Panc1 (cell line): ENCODE data around the gene RBMS3.

ENCODE experiments used
- TF ChIP-seq, protein P1 (sequence below): fragments of 450-650 bp; IDR thresholded peaks from 2 replicates; pipeline ENCODE4 v1.5.1; 2017; ENCODE audit warnings: mild to moderate bottlenecking
- TF ChIP-seq, protein P2 (sequence below), 2 experiments: IDR thresholded peaks; 2 replicates each; pipeline ENCODE4 v1.6.1; 2011 to 2012; ENCODE audit warnings: low read depth in 2 of 2, control low read depth in 1 of 2, low read length in 1 of 2, mild to moderate bottlenecking in 1 of 2, moderate library complexity in 1 of 2; ENCODE audit not compliant: insufficient read depth in 1 of 2

DNA sequence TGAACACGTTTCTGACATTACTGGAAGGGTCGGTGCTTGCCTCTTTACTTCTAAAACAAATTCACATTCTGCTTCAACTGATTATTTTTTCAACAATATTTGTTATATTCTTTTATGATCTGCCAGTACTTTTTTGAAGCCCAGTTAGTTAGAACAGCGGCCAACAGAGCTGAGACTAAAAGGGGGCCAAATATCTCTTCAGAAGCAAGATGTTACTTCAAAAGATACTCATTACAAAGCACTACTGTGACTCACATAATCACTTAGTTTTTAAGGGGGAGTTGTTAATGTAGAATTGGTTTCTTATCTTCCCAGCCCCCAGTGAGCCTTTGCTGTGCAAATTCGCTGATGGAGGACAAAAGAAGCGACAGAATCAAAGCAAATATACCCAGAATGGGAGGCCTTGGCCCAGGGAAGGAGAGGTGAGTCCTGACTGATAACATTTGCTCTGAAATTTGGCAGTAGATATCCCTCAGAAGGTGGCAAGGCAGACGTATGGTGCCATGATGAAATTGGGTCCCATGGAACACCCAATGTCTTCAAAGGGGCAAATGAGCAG is 587.8 kb downstream of the RBMS3 start:
- TF ChIP-seq, protein P1, sequence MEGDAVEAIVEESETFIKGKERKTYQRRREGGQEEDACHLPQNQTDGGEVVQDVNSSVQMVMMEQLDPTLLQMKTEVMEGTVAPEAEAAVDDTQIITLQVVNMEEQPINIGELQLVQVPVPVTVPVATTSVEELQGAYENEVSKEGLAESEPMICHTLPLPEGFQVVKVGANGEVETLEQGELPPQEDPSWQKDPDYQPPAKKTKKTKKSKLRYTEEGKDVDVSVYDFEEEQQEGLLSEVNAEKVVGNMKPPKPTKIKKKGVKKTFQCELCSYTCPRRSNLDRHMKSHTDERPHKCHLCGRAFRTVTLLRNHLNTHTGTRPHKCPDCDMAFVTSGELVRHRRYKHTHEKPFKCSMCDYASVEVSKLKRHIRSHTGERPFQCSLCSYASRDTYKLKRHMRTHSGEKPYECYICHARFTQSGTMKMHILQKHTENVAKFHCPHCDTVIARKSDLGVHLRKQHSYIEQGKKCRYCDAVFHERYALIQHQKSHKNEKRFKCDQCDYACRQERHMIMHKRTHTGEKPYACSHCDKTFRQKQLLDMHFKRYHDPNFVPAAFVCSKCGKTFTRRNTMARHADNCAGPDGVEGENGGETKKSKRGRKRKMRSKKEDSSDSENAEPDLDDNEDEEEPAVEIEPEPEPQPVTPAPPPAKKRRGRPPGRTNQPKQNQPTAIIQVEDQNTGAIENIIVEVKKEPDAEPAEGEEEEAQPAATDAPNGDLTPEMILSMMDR, result no peak
- TF ChIP-seq, protein P2, sequence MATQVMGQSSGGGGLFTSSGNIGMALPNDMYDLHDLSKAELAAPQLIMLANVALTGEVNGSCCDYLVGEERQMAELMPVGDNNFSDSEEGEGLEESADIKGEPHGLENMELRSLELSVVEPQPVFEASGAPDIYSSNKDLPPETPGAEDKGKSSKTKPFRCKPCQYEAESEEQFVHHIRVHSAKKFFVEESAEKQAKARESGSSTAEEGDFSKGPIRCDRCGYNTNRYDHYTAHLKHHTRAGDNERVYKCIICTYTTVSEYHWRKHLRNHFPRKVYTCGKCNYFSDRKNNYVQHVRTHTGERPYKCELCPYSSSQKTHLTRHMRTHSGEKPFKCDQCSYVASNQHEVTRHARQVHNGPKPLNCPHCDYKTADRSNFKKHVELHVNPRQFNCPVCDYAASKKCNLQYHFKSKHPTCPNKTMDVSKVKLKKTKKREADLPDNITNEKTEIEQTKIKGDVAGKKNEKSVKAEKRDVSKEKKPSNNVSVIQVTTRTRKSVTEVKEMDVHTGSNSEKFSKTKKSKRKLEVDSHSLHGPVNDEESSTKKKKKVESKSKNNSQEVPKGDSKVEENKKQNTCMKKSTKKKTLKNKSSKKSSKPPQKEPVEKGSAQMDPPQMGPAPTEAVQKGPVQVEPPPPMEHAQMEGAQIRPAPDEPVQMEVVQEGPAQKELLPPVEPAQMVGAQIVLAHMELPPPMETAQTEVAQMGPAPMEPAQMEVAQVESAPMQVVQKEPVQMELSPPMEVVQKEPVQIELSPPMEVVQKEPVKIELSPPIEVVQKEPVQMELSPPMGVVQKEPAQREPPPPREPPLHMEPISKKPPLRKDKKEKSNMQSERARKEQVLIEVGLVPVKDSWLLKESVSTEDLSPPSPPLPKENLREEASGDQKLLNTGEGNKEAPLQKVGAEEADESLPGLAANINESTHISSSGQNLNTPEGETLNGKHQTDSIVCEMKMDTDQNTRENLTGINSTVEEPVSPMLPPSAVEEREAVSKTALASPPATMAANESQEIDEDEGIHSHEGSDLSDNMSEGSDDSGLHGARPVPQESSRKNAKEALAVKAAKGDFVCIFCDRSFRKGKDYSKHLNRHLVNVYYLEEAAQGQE (IDR thresholded peaks at IDR 0.05; ENCODE audit: insufficient read depth in 1 of 2, low read depth in 2 of 2, low read length in 1 of 2), result no peak
